Mucosa of descending colon (tissue), 3 donors: Measurements from ENCODE around the gene JMJD1C. TPM values are rescaled to one million over a fixed set of nuclear protein-coding genes. Genes with fewer than 3 reads are reported as not detected.

Experiments
- ATAC-seq: fragments of 200-7000 bp; cut with Tn5 transposase; one replicate; pipeline ENCODE4 v1.9.1; 2020; ENCODE audit warnings: mild to moderate bottlenecking, moderate library complexity
- DNase-seq, 3 donors: peaks; one replicate each; pipeline ENCODE4 v3.0.0-alpha.2; 2020
- H3K36me3 ChIP-seq: fragments of 200-600 bp; one replicate; pipeline ENCODE4 v1.8.0; 2021; ENCODE audit warnings: low read depth, mild to moderate bottlenecking
- H3K4me1 ChIP-seq: fragments of 200-600 bp; one replicate; pipeline ENCODE4 v1.8.0; 2021; ENCODE audit warnings: low read depth, mild to moderate bottlenecking
- H3K4me3 ChIP-seq: fragments of 200-600 bp; one replicate; pipeline ENCODE4 v1.8.0; 2021; ENCODE audit warnings: mild to moderate bottlenecking
- H3K9me3 ChIP-seq: fragments of 200-600 bp; one replicate; pipeline ENCODE4 v1.8.0; 2021; ENCODE audit warnings: mild to moderate bottlenecking
- intact Hi-C, 2 donors: fragments of 100-400 bp; cut with DNase I in 1 of 2; cut with micrococcal nuclease in 1 of 2; formaldehyde crosslinking; loops; one replicate each; pipeline versions ENCODE4 v1.11.0 to v1.11.1; 2022; cut with DNase I, micrococcal nuclease
- total RNA-seq, 3 donors: library from RNA; stranded (reverse); fragmentation: NEBNext Ultra II Directional in 2 of 3; extraction: Animal tissue kit (Norgen Biotek cat#: 25700) in 2 of 3; gene quantifications; one replicate each; pipeline versions ENCODE4 v1.2.1 to v1.2.4, GENCODE V29; 2021 to 2023
- TF ChIP-seq, protein P1 (sequence below): fragments of 200-600 bp; IDR thresholded peaks from one replicate; pipeline ENCODE4 v1.8.0; 2022; ENCODE audit warnings: antibody characterized with exemption, mild to moderate bottlenecking
- donor health status: DM: no; HTN: no; CAD: no; lungs with moderate emphysema.
- donor health status: DM: no; HTN: no; CAD: no.
- donor health status: DM: no; HTN: yes; CAD: no.

The JMJD1C gene
- total RNA-seq, 3 donors from 2014 or later: 54.1 to 83.8 (median 82.1) TPM

DNA sequence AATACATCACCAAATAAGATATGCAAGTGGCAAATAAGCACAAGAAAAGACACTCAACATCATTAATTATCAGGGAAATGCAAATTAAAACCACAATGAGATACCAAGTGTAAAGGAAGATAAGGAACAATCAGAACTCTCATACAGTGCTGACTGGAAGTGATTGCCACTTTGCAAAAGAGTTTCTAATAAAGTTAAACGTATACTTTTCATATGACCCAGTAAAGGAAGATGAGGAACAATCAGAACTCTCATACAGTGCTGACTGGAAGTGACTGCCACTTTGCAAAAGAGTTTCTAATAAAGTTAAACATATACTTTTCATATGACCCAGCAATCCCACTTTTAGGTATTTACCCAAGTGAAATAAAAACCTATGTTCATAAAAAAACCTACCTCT lies 12.2 kb upstream of the JMJD1C start:
- intact Hi-C loops: no loop called here
- ATAC-seq: no peak
- Histone ChIP-seq H3K9me3 (no peaks in the 10 kb centered on the region), H3K36me3 (no peaks in the 10 kb centered on the region), H3K4me1 (peaks cover 11% of the 10 kb centered on the region), H3K4me3 (no peak overlapping the region)
- DNase-seq: no peak
- TF ChIP-seq, protein P1, sequence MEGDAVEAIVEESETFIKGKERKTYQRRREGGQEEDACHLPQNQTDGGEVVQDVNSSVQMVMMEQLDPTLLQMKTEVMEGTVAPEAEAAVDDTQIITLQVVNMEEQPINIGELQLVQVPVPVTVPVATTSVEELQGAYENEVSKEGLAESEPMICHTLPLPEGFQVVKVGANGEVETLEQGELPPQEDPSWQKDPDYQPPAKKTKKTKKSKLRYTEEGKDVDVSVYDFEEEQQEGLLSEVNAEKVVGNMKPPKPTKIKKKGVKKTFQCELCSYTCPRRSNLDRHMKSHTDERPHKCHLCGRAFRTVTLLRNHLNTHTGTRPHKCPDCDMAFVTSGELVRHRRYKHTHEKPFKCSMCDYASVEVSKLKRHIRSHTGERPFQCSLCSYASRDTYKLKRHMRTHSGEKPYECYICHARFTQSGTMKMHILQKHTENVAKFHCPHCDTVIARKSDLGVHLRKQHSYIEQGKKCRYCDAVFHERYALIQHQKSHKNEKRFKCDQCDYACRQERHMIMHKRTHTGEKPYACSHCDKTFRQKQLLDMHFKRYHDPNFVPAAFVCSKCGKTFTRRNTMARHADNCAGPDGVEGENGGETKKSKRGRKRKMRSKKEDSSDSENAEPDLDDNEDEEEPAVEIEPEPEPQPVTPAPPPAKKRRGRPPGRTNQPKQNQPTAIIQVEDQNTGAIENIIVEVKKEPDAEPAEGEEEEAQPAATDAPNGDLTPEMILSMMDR: no peak

DNA sequence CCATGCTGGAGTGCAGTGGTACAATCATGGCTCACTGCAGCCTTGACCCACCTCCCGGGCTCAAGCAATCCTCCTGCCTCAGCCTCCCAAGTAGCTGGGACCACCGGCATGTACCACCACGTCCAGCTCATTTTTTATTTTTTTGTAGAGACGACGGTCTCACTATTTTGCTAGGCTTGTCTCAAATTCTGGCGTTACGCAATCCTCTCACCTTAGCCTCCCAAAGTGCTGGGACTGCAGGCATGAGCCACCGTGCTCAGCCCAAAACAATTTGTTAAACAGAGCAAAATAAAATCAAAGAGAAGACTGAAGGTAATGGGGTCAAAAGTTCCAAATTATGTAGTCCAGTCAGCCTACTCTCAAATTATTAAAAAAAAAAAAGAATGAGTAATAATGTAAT lies 8.7 kb upstream of the JMJD1C start:
- DNase-seq (no peak), ATAC-seq (no peak)
- Histone ChIP-seq H3K4me1 (peaks cover 7% of the 10 kb centered on the region), H3K9me3 (no peaks in the 10 kb centered on the region), H3K36me3 (no peaks in the 10 kb centered on the region), H3K4me3 (no peak overlapping the region)
- TF ChIP-seq, protein P1: no peak
- intact Hi-C loops: no loop called here

DNA sequence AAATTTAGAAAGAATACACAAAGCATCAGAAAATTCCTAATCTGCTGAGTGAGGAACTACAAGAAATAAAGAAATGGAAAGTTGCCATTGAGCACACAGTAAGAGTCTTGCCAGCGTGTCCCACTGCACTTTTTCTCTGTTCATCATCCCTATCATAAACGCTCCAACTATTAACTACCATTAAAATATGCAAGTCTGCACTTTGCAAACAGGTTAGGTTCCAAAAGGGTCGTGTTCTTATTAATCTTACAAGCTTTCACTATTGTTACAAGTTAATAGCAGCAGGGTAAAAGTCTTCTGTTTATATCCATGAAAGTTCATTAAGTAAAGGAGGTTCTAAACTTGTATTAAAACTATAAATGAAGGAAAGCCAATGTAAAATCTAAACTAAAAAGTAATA lies 5.2 kb upstream of the JMJD1C start:
- H3K4me3 ChIP-seq: no peak overlapping the region
- H3K4me1 ChIP-seq: no peaks in the 10 kb centered on the region
- H3K9me3 ChIP-seq: no peaks in the 10 kb centered on the region
- H3K36me3 ChIP-seq: no peaks in the 10 kb centered on the region
- DNase-seq (no peak), ATAC-seq (no peak)
- TF ChIP-seq, protein P1: no peak
- intact Hi-C loops: no loop called here

DNA sequence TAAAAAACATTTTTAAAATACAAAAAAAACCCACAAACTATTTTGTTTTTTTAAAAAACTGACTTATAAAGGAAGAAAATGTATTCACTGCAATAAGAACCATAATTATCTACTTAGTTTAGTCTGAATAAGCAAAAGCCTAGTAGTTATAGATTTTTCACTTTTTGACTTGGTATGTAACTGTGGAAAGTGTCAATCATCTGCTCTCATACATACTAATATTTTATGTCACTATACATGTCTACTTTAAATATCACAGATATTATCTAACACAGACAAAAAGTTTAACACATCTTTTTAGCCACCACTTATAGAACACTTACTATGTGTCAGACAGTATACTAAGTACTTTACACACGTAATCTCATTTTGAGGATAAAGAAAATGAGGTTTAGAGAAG lies 3.2 kb upstream of the JMJD1C start:
- no peaks in the 10 kb centered on the region for H3K9me3 ChIP-seq
- ATAC-seq (no peak), DNase-seq (no peak)
- TF ChIP-seq, protein P1: no peak
- no peaks in the 10 kb centered on the region for H3K36me3 ChIP-seq
- H3K4me1 ChIP-seq: peaks cover 7% of the 10 kb centered on the region
- H3K4me3 ChIP-seq: no peak overlapping the region
- intact Hi-C loops: loop anchor here in 1 of 2 donors (10.0 kb wide), 1 partner anchor 156 kb away; no protein-coding TSS in a partner anchor

DNA sequence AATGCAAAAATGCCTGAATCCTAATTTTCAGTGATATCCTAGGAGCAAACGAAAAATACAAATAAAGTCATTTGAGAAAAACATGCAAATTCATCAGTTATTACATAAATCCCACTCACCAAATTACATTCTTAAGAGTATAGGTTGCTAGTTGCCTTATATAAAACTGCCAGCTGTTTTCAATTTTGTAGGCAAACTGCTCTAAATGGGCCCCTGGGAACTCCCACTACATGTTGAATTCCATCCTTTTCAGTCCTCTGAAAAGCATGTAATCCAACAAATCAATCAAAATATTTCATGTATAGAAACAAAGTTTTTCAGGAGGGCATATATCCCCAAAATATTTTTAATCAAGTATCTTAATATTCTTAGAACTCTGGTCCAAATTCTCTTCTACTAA lies 2.1 kb upstream of the JMJD1C start:
- intact Hi-C loops: loop anchor here in 1 of 2 donors (10.0 kb wide), 1 partner anchor 157 kb away; no protein-coding TSS in a partner anchor
- no peak overlapping the region for H3K4me3 ChIP-seq
- no peak for ATAC-seq

More for the DNA sequence above, 2.1 kb upstream of the JMJD1C start:
- TF ChIP-seq, protein P1: no peak
- DNase-seq: no peak
- Histone ChIP-seq H3K9me3 (no peaks in the 10 kb centered on the region), H3K36me3 (no peaks in the 10 kb centered on the region), H3K4me1 (peaks cover 8% of the 10 kb centered on the region)
